Gastrocnemius medialis (tissue), 4 donors: ENCODE data around the gene TAS2R60. TPM values are rescaled to one million over a fixed set of nuclear protein-coding genes. Genes with fewer than 3 reads are reported as not detected.
"Not testable (repeated sequence)": the region's sequence is repeated elsewhere in the genome, so short reads cannot be mapped to it uniquely, and the experiment has no call there.

Experiments used
- ATAC-seq, 2 donors: fragments of 150-250 bp; one replicate each; pipeline ENCODE4 v1.9.1; 2016
- DNase-seq, 2 donors: peaks; one replicate each; pipeline ENCODE4 v3.0.0-alpha.2; 2019
- H3K27ac ChIP-seq, 4 donors: fragments of 200-600 bp; sonication (generic); 1 replicate in 1 of 4; 2 replicates in 3 of 4; pipeline ENCODE4 v1.5.1; 2016 to 2018; ENCODE audit warnings: mild to moderate bottlenecking in 2 of 4, moderate library complexity in 1 of 4
- H3K27me3 ChIP-seq, 3 donors: fragments of 200-600 bp; sonication (generic) in 2 of 3; 1 replicate in 1 of 3; 2 replicates in 2 of 3; pipeline versions ENCODE4 v1.5.1 to v1.6.0; 2016 to 2019; ENCODE audit warnings: mild to moderate bottlenecking in 1 of 3, moderate library complexity in 1 of 3
- H3K36me3 ChIP-seq, 2 donors: fragments of 200-600 bp; sonication (generic) in 1 of 2; one replicate each; pipeline ENCODE4 v1.5.1; 2017 to 2018
- H3K4me1 ChIP-seq, 2 donors: fragments of 200-600 bp; sonication (generic) in 1 of 2; one replicate each; pipeline ENCODE4 v1.5.1; 2016 to 2017; ENCODE audit warnings: mild to moderate bottlenecking in 2 of 2
- H3K4me3 ChIP-seq, 4 donors: fragments of 200-600 bp; sonication (generic) in 3 of 4; 1 replicate in 1 of 4; 2 replicates in 3 of 4; pipeline ENCODE4 v1.5.1; 2016 to 2019; ENCODE audit warnings: mild to moderate bottlenecking in 2 of 4
- H3K9me3 ChIP-seq, 3 donors: fragments of 200-600 bp; sonication (generic) in 2 of 3; 1 replicate in 1 of 3; 2 replicates in 2 of 3; pipeline ENCODE4 v1.5.1; 2016 to 2019
- POLR2A ChIP-seq, 2 donors: fragments of 450-650 bp; IDR thresholded peaks; one replicate each; pipeline ENCODE4 v1.6.1; 2017; ENCODE audit warnings: antibody characterized with exemption in 2 of 2, mild to moderate bottlenecking in 2 of 2, moderate library complexity in 2 of 2
- in situ Hi-C, 4 donors: fragments of 200-750 bp; cut with MboI; loops; one replicate each; pipeline versions ENCODE4 v1.15.0 to v1.8.0; 2017; ENCODE audit warnings: low sequenced_read_pairs in 4 of 4
- intact Hi-C: fragments of 100-400 bp; cut with DNase I; formaldehyde crosslinking; loops from one replicate; pipeline ENCODE4 v1.15.1; 2023; ENCODE audit warnings: low total_unique reads
- total RNA-seq, 4 donors: library from RNA; depleted of rRNA; stranded (reverse); fragments of >200 nt; gene quantifications; one replicate each; pipeline versions ENCODE4 v1.1.0 to v1.2.3, GENCODE V29; 2016
- TF ChIP-seq, protein P1 (sequence below), 5 experiments: fragments of 450-650 bp in 3 of 5; fragments of 200-600 bp in 2 of 5; sonication (generic) in 2 of 5; IDR thresholded peaks in 4 of 5; conservative IDR thresholded peaks in 1 of 5; 1 replicate in 4 of 5; 2 replicates in 1 of 5; pipeline ENCODE4 v1.5.1; 2016 to 2019; ENCODE audit warnings: antibody characterized with exemption in 5 of 5, mild to moderate bottlenecking in 3 of 5, moderate library complexity in 3 of 5

TAS2R60 gene
- total RNA-seq, 4 donors from 2014 or later: not detected

GRCh38 chr7:143399151-143399550 is 44.1 kb upstream of the TAS2R60 start:
- in situ Hi-C loops: no loop called here
- no peaks in the 10 kb centered on the region for H3K36me3 ChIP-seq
- no peaks in the 10 kb centered on the region for H3K27me3 ChIP-seq
- no peak overlapping the region for H3K27ac ChIP-seq
- H3K4me3 ChIP-seq: no peak overlapping the region
- ATAC-seq (no peak), DNase-seq (no peak)
- TF ChIP-seq, protein P1, sequence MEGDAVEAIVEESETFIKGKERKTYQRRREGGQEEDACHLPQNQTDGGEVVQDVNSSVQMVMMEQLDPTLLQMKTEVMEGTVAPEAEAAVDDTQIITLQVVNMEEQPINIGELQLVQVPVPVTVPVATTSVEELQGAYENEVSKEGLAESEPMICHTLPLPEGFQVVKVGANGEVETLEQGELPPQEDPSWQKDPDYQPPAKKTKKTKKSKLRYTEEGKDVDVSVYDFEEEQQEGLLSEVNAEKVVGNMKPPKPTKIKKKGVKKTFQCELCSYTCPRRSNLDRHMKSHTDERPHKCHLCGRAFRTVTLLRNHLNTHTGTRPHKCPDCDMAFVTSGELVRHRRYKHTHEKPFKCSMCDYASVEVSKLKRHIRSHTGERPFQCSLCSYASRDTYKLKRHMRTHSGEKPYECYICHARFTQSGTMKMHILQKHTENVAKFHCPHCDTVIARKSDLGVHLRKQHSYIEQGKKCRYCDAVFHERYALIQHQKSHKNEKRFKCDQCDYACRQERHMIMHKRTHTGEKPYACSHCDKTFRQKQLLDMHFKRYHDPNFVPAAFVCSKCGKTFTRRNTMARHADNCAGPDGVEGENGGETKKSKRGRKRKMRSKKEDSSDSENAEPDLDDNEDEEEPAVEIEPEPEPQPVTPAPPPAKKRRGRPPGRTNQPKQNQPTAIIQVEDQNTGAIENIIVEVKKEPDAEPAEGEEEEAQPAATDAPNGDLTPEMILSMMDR (IDR thresholded peaks at IDR 0.05 in 4 of 5, conservative IDR thresholded peaks at IDR 0.05 in 1 of 5): no peak
- TF ChIP-seq POLR2A (IDR thresholded peaks at IDR 0.05): no peak
- H3K4me1 ChIP-seq: peaks cover 6 to 7% of the 10 kb centered on the region in 2 donors
- H3K9me3 ChIP-seq: no peaks in the 10 kb centered on the region
- intact Hi-C loops: no loop called here

GRCh38 chr7:143399642-143400041 is 43.6 kb upstream of the TAS2R60 start:
- DNase-seq (no peak), ATAC-seq (no peak)
- Histone ChIP-seq H3K36me3 (no peaks in the 10 kb centered on the region), H3K4me1 (peaks cover 6 to 7% of the 10 kb centered on the region in 2 donors), H3K4me3 (no peak overlapping the region), H3K9me3 (no peaks in the 10 kb centered on the region), H3K27me3 (no peaks in the 10 kb centered on the region), H3K27ac (no peak overlapping the region)
- in situ Hi-C loops (loop anchor here in 2 of 4 donors (10.0 to 25.0 kb wide), 2 partner anchors 155 to 387 kb away; no protein-coding TSS in a partner anchor), intact Hi-C loops (no loop called here)
- TF ChIP-seq, protein P1 (IDR thresholded peaks at IDR 0.05 in 4 of 5, conservative IDR thresholded peaks at IDR 0.05 in 1 of 5): no peak
- no peak for TF ChIP-seq POLR2A (IDR thresholded peaks at IDR 0.05)

DNA sequence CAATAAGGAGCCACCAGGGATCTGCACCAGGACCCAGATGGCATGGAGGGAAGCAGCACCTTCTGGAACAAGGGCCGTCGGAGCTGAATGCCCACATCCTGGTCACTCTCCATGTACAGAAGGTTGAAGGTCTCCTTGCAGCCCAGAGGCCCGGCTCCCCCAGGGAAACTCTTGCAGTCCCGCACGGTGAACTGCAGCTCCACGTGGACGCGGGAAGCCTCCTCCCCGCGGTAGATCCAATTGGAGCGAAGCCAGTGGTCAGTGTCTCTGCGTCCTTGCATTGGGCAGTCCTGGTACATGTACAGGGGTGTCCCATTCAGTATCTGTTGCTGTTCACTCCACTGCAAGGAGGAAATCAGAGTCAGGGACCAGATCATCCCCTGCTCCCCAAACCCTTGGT is 42.0 kb upstream of the TAS2R60 start:
- intact Hi-C loops: no loop called here
- TF ChIP-seq, protein P1 (IDR thresholded peaks at IDR 0.05 in 4 of 5, conservative IDR thresholded peaks at IDR 0.05 in 1 of 5): no peak
- no peak for TF ChIP-seq POLR2A (IDR thresholded peaks at IDR 0.05)
- no peaks in the 10 kb centered on the region for H3K4me1 ChIP-seq
- ATAC-seq (no peak), DNase-seq (no peak)
- no peaks in the 10 kb centered on the region for H3K9me3 ChIP-seq
- in situ Hi-C loops: loop anchor here in 2 of 4 donors (10.0 to 25.0 kb wide), 2 partner anchors 156 to 389 kb away; no protein-coding TSS in a partner anchor
- no peak overlapping the region for H3K27ac ChIP-seq
- H3K36me3 ChIP-seq: no peaks in the 10 kb centered on the region
- no peaks in the 10 kb centered on the region for H3K27me3 ChIP-seq
- no peak overlapping the region for H3K4me3 ChIP-seq

- H3K36me3 ChIP-seq, DNase-seq, H3K27ac ChIP-seq, ATAC-seq, H3K4me1 ChIP-seq, H3K27me3 ChIP-seq, intact Hi-C loops, H3K4me3 ChIP-seq, H3K9me3 ChIP-seq: not testable (repeated sequence)
- in situ Hi-C loops: loop anchor here in 2 of 4 donors (10.0 to 25.0 kb wide), 2 partner anchors 157 to 390 kb away; no protein-coding TSS in a partner anchor
Measured at GRCh38 chr7:143402233-143402632, 41.0 kb upstream of the TAS2R60 start.

- no peak overlapping the region for H3K27ac ChIP-seq
- intact Hi-C loops: no loop called here
- DNase-seq: no peak
- in situ Hi-C loops: loop anchor here in 2 of 4 donors (10.0 to 25.0 kb wide), 2 partner anchors 161 to 393 kb away; no protein-coding TSS in a partner anchor
- H3K9me3 ChIP-seq: no peaks in the 10 kb centered on the region
- no peaks in the 10 kb centered on the region for H3K36me3 ChIP-seq
- ATAC-seq: no peak
- H3K4me3 ChIP-seq: no peak overlapping the region
- no peaks in the 10 kb centered on the region for H3K27me3 ChIP-seq
- TF ChIP-seq, protein P1 (IDR thresholded peaks at IDR 0.05 in 4 of 5, conservative IDR thresholded peaks at IDR 0.05 in 1 of 5): no peak
- no peak for TF ChIP-seq POLR2A (IDR thresholded peaks at IDR 0.05)
- H3K4me1 ChIP-seq: no peaks in the 10 kb centered on the region
Measured at GRCh38 chr7:143405173-143406001, 37.9 kb upstream of the TAS2R60 start.
